Upper lobe of left lung (tissue), 4 donors: Measurements from ENCODE around the gene DENND5A.
A peak's percentile ranks its signal among the peaks of the same experiment; 100 is the strongest.

ENCODE experiments used
- CTCF ChIP-seq, 6 experiments: fragments of 450-650 bp in 4 of 6; fragments of 200-600 bp in 2 of 6; sonication (generic) in 2 of 6; IDR thresholded peaks; one replicate each; pipeline ENCODE4 v1.5.1; 2016 to 2019; ENCODE audit warnings: antibody characterized with exemption in 6 of 6
- EP300 ChIP-seq, 4 donors: sonication (generic); formaldehyde crosslinking; IDR thresholded peaks; one replicate each; pipeline ENCODE4 v1.5.1; 2017; ENCODE audit warnings: antibody characterized with exemption in 4 of 4, control low read depth in 2 of 4
- POLR2A ChIP-seq, 4 donors: fragments of 450-650 bp; IDR thresholded peaks; one replicate each; pipeline ENCODE4 v1.5.1; 2016 to 2017; ENCODE audit warnings: antibody characterized with exemption in 4 of 4, mild to moderate bottlenecking in 2 of 4

GRCh38 chr11:9130297-9130696, 134.9 kb downstream of the DENND5A start:
- TF ChIP-seq POLR2A (IDR thresholded peaks at IDR 0.05) (no peak), CTCF (IDR thresholded peaks at IDR 0.05) (peak in 1 of 6 experiments; percentile 11), EP300 (IDR thresholded peaks at IDR 0.05) (no peak)
